Anterior cingulate cortex (tissue), 58 donors: ENCODE measurements around the gene MRGPRD.
"Not testable (repeated sequence)": the region's sequence is repeated elsewhere in the genome, so short reads cannot be mapped to it uniquely, and the experiment has no call there.

Experiments
- DNase-seq, 58 donors: peaks; one replicate each; lab custom pipeline; 2025; lab: John Stamatoyannopoulos, UW

MRGPRD gene

GRCh38 chr11:68994894-68995285 lies 14.1 kb upstream of the MRGPRD start:
- no peak for DNase-seq

- no peak for DNase-seq
These were observed 13.5 kb upstream of the MRGPRD start for GRCh38 chr11:68994161-68994893.

- DNase-seq, result no peak
These were observed 12.8 kb upstream of the MRGPRD start for GRCh38 chr11:68993546-68993945.

- no peak for DNase-seq
These were observed 12.0 kb upstream of the MRGPRD start for GRCh38 chr11:68992743-68993255.

GRCh38 chr11:68990995-68991780 lies 10.4 kb upstream of the MRGPRD start:
- no peak for DNase-seq

- DNase-seq, result no peak
These were observed 9.3 kb upstream of the MRGPRD start for GRCh38 chr11:68989936-68990606.

GRCh38 chr11:68988491-68988890 lies 7.7 kb upstream of the MRGPRD start:
- DNase-seq, result no peak

GRCh38 chr11:68987211-68987610 lies 6.4 kb upstream of the MRGPRD start:
- DNase-seq, result no peak

GRCh38 chr11:68983801-68984200 lies 3.0 kb upstream of the MRGPRD start:
- DNase-seq, result no peak

- DNase-seq, result no peak
These were observed 1.3 kb upstream of the MRGPRD start for GRCh38 chr11:68982134-68982533.

GRCh38 chr11:68979931-68980775 lies 633 bp downstream of the MRGPRD start:
- no peak for DNase-seq

GRCh38 chr11:68978931-68979594 lies 1.7 kb downstream of the MRGPRD start:
- no peak for DNase-seq

GRCh38 chr11:68978626-68978930 lies 2.2 kb downstream of the MRGPRD start:
- DNase-seq, result no peak

GRCh38 chr11:68977781-68978625 lies 2.8 kb downstream of the MRGPRD start:
- DNase-seq, result no peak

- no peak for DNase-seq
These were observed 4.2 kb downstream of the MRGPRD start for GRCh38 chr11:68976563-68976962.

GRCh38 chr11:68976095-68976494 lies 4.7 kb downstream of the MRGPRD start:
- DNase-seq, result no peak

GRCh38 chr11:68974421-68975194 lies 6.2 kb downstream of the MRGPRD start:
- DNase-seq, result no peak

GRCh38 chr11:68973706-68974105 lies 7.1 kb downstream of the MRGPRD start:
- not testable (repeated sequence) for DNase-seq
